GM19025 (cell line): ENCODE measurements around the gene PODXL.

Experiments used
- ATAC-seq: cut with Tn5 transposase; IDR thresholded peaks from one replicate; pipeline ENCODE4 v1.9.1; 2021; ENCODE audit warnings: mild to moderate bottlenecking, low read depth, moderate library complexity; ENCODE audit not compliant: unreplicated experiment

Gene PODXL

GRCh38 chr7:131459256-131459655 lies 97.2 kb downstream of the PODXL start:
- ATAC-seq = no peak

- no peak for ATAC-seq
Measured at GRCh38 chr7:131456338-131456737, 100.1 kb downstream of the PODXL start.

DNA sequence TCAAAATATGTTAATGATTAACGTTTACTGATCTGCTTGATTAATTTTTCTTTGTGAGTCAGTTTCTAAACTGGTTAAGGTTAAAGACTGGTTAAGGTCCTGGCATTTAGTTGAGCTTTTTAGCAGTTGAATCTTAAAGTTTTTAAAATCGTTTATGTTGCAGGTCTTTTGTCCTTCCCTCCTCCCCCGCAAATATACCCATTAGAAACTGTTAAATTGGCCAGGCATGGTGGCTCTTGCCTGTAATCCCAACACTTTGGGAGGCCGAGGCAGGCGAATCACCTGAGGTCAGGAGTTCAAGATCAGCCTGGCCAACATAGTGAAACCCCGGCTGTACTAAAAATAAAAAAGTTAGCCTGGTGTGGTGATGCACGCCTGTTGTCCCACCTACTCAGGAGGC lies 100.9 kb downstream of the PODXL start:
- ATAC-seq = no peak

DNA sequence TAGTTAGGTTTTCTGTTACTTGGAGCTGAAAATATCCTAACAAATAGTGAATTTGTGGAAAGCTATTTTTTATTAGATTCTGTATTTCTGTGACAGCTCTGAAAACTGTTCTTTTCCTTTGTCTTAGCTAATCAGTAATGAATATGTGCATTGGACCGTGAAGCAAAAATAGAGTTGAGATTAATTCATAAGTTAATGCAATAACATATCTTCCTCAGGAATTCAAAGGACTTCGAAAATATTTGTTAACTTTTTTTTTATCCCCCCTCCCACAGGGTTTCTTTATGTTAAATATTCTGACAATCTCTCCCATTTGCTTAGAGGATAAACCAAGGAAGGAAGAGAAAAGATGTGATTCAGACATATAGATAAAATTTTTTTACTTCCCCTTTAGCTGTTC lies 101.4 kb downstream of the PODXL start:
- ATAC-seq = no peak

DNA sequence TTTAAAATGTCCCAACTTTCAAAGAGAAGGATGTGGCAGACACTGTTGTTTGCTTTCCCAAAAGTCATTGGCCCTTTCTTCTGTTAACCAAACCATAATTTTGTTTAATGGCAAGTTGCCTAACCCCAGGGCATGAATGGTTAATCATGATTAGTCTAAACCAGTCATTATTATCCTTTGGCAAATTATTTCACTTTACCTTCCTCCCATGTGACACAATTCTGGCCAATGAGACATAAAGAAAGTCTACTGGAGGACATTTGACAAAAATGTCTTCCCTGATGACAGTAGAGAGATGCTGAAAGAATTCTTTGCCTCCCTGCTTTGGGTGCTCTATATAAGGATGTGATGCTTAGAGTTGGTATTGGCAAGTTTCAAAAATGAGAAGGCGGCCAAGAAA lies 101.9 kb downstream of the PODXL start:
- ATAC-seq = no peak
